ENCODE data around the gene GNAO1. TPM values are rescaled to one million over a fixed set of nuclear protein-coding genes. Genes with fewer than 3 reads are reported as not detected.

Gene GNAO1
- polyA plus RNA-seq, 1 of the 3 experiments (the other 2 are of a cell fraction), result 0.30 TPM

- H3F3A ChIP-seq (replicated peaks; ENCODE audit: insufficient read depth), result peaks cover 5% of the 10 kb centered on the region
Measured at GRCh38 chr16:56362057-56362655, 170.9 kb downstream of the GNAO1 start.

DNA sequence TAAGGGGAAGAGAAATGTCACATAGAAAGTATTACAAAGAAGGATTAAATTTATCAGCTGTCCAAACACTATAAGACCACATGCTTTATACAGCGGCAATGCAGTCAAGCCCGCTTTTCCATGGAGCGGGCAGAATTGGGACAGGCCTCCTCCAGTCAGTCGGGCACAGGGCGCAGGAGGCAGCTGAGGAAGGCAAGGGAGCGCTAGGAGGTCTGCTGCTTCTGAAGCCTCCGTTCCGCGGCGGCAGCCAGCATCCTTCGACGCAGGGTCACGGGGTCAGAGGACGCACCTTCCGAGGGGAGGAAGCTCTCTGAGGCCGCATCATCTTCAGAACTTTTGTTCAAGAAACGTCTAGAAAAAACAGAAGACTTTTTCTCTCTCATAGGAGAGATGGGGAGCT is 171.4 kb downstream of the GNAO1 start:
- ChIA-PET POLR2A (no interaction called here), CTCF (no interaction called here)
- no peaks in the 10 kb centered on the region for H3K9me3 ChIP-seq
- no peak overlapping the region for H2AFZ ChIP-seq (ENCODE audit: low read depth)
- H3K4me2 ChIP-seq, result no peak overlapping the region
- H3K36me3 ChIP-seq (replicated peaks in 1 of 2; ENCODE audit: control insufficient read depth in 1 of 2, insufficient read depth in 2 of 2, low read length in 1 of 2), result peaks cover 10 to 54% of the 10 kb centered on the region in 2 experiments
- no peaks in the 10 kb centered on the region for H3K27me3 ChIP-seq (ENCODE audit: insufficient read depth)
- no peaks in the 10 kb centered on the region for H3K9me2 ChIP-seq
- WGBS (ENCODE audit: low lambda C conversion rate), result 92% methylated on average over 17 of the region's 17 CpGs
- H3K4me3 ChIP-seq (ENCODE audit: low read depth in 2 of 2, low read length in 1 of 2), result no peak overlapping the region
- no peaks in the 10 kb centered on the region for H3K79me2 ChIP-seq (ENCODE audit: insufficient read depth)
- H3K27ac ChIP-seq (ENCODE audit: low read depth in 2 of 2, low read length in 1 of 2), result no peak overlapping the region
- H3K9ac ChIP-seq, result no peak overlapping the region
- no peak for TF ChIP-seq TAF1 (IDR thresholded peaks at IDR 0.05; ENCODE audit: borderline replicate concordance, low read depth, low read length)
- TF ChIP-seq, protein P1, sequence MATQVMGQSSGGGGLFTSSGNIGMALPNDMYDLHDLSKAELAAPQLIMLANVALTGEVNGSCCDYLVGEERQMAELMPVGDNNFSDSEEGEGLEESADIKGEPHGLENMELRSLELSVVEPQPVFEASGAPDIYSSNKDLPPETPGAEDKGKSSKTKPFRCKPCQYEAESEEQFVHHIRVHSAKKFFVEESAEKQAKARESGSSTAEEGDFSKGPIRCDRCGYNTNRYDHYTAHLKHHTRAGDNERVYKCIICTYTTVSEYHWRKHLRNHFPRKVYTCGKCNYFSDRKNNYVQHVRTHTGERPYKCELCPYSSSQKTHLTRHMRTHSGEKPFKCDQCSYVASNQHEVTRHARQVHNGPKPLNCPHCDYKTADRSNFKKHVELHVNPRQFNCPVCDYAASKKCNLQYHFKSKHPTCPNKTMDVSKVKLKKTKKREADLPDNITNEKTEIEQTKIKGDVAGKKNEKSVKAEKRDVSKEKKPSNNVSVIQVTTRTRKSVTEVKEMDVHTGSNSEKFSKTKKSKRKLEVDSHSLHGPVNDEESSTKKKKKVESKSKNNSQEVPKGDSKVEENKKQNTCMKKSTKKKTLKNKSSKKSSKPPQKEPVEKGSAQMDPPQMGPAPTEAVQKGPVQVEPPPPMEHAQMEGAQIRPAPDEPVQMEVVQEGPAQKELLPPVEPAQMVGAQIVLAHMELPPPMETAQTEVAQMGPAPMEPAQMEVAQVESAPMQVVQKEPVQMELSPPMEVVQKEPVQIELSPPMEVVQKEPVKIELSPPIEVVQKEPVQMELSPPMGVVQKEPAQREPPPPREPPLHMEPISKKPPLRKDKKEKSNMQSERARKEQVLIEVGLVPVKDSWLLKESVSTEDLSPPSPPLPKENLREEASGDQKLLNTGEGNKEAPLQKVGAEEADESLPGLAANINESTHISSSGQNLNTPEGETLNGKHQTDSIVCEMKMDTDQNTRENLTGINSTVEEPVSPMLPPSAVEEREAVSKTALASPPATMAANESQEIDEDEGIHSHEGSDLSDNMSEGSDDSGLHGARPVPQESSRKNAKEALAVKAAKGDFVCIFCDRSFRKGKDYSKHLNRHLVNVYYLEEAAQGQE (IDR thresholded peaks at IDR 0.05; ENCODE audit: low read depth, low read length), result no peak
- TF ChIP-seq USF1 (IDR thresholded peaks at IDR 0.05; ENCODE audit: borderline replicate concordance, low read depth), result no peak
- TF ChIP-seq YY1 (IDR thresholded peaks at IDR 0.05; ENCODE audit: low read depth), result no peak
- H3F3A ChIP-seq (replicated peaks; ENCODE audit: insufficient read depth), result peaks cover 5% of the 10 kb centered on the region
- no peaks in the 10 kb centered on the region for H4K20me1 ChIP-seq (ENCODE audit: insufficient read depth)
- peaks cover 0 to 5% of the 10 kb centered on the region in 2 experiments; a peak in 1 of 4 replicates for H3K4me1 ChIP-seq (ENCODE audit: control insufficient read depth in 1 of 2, insufficient read depth in 2 of 2, low read depth in 1 of 2, low read length in 1 of 2)
- no peak for DNase-seq

More at GRCh38 chr16:56362057-56362655, 170.9 kb downstream of the GNAO1 start:
- no peak overlapping the region for H3K27ac ChIP-seq (ENCODE audit: low read depth in 2 of 2, low read length in 1 of 2)
- CTCF ChIA-PET, result interaction anchor here (1.2 kb wide), 2 partner anchors 9 to 13 kb away, joined by 3 to 4 read pairs; no protein-coding TSS in a partner anchor
- no peak overlapping the region for H3K4me2 ChIP-seq
- H3K27me3 ChIP-seq (ENCODE audit: insufficient read depth), result no peaks in the 10 kb centered on the region
- H2AFZ ChIP-seq (ENCODE audit: low read depth), result no peak overlapping the region
- H3K4me1 ChIP-seq (ENCODE audit: control insufficient read depth in 1 of 2, insufficient read depth in 2 of 2, low read depth in 1 of 2, low read length in 1 of 2), result peaks cover 0 to 1% of the 10 kb centered on the region in 2 experiments; a peak in 2 of 4 replicates
- H3K4me3 ChIP-seq (ENCODE audit: low read depth in 2 of 2, low read length in 1 of 2), result no peak overlapping the region
- no peaks in the 10 kb centered on the region for H3K9me2 ChIP-seq
- no peak for DNase-seq
- H3K9me3 ChIP-seq, result no peaks in the 10 kb centered on the region
- TF ChIP-seq EZH2phosphoT487 (IDR thresholded peaks at IDR 0.05; ENCODE audit: borderline replicate concordance, low read depth) (no peak), RCOR1 (IDR thresholded peaks at IDR 0.05; ENCODE audit: low read length) (no peak), TAF1 (IDR thresholded peaks at IDR 0.05; ENCODE audit: borderline replicate concordance, low read depth, low read length) (no peak)
- TF ChIP-seq, protein P1 (IDR thresholded peaks at IDR 0.05; ENCODE audit: low read depth, low read length), result no peak
- POLR2A ChIA-PET, result no interaction called here
- no peaks in the 10 kb centered on the region for H3K79me2 ChIP-seq (ENCODE audit: insufficient read depth)
- 89% methylated on average over 15 of the region's 15 CpGs for WGBS (ENCODE audit: low lambda C conversion rate)
- H3K9ac ChIP-seq, result no peak overlapping the region
- no peaks in the 10 kb centered on the region for H4K20me1 ChIP-seq (ENCODE audit: insufficient read depth)
- H3K36me3 ChIP-seq (replicated peaks in 1 of 2; ENCODE audit: control insufficient read depth in 1 of 2, insufficient read depth in 2 of 2, low read length in 1 of 2), result peaks cover 6 to 49% of the 10 kb centered on the region in 2 experiments
